ENCODE results near the gene FCER2. TPM values are rescaled to one million over a fixed set of nuclear protein-coding genes. Genes with fewer than 3 reads are reported as not detected.

The FCER2 gene
- total and polyA plus RNA-seq, 4 donors = 0.14 TPM; not detected in 3

- peaks cover 0 to 2% (median 0%) of the 10 kb centered on the region in 4 donors for H3K4me1 ChIP-seq (ENCODE audit: control insufficient read depth in 4 of 4, insufficient read depth in 4 of 4, low read length in 3 of 4)
- H3K27me3 ChIP-seq (ENCODE audit: control insufficient read depth in 4 of 4, insufficient read depth in 4 of 4, low read length in 3 of 4) = peaks cover 0 to 9% (median 2%) of the 10 kb centered on the region in 4 donors
Observed at GRCh38 chr19:7732045-7732444, 30.1 kb upstream of the FCER2 start, which contains the start of gene CLEC4G. Gene CLEC4G (minus strand): TSS chr19:7732110. CDS start chr19:7732102, 8 bp downstream.

More at GRCh38 chr19:7732045-7732444, 30.1 kb upstream of the FCER2 start, which contains the start of gene CLEC4G:
- no peak within 1 kb of the TSS for H3K27ac ChIP-seq (ENCODE audit: low read depth in 1 of 2, low read length in 2 of 2)
- WGBS = 52% methylated on average over 9 of the region's 9 CpGs
- no peak for DNase-seq (ENCODE audit: low spot score)
- TF ChIP-seq ATF3 (IDR thresholded peaks at IDR 0.05) (no peak), GABPA (IDR thresholded peaks at IDR 0.05 in 1 of 2, conservative IDR thresholded peaks at IDR 0.05 in 1 of 2) (no peak), SP1 (IDR thresholded peaks at IDR 0.05) (no peak), JUND (IDR thresholded peaks at IDR 0.05) (no peak), CTCF (IDR thresholded peaks at IDR 0.05; ENCODE audit: low read depth, low read length, missing input control) (no peak), HNF4G (IDR thresholded peaks at IDR 0.05) (no peak), RAD21 (IDR thresholded peaks at IDR 0.05) (no peak), REST (IDR thresholded peaks at IDR 0.05) (no peak), YY1 (IDR thresholded peaks at IDR 0.05) (no peak), HNF4A (conservative IDR thresholded peaks at IDR 0.05) (no peak), NR2F2 (IDR thresholded peaks at IDR 0.05) (no peak), FOXA1 (IDR thresholded peaks at IDR 0.05) (no peak), RXRA (IDR thresholded peaks at IDR 0.05) (no peak), MAX (IDR thresholded peaks at IDR 0.05) (no peak)
- no peaks in the 10 kb centered on the region for H3K36me3 ChIP-seq (ENCODE audit: control insufficient read depth in 4 of 4, insufficient read depth in 3 of 4, low read depth in 1 of 4, low read length in 3 of 4)
- peak within 1 kb of the TSS in 2 of 3 donors; percentile 7 to 29 for H3K4me3 ChIP-seq (ENCODE audit: low read depth in 1 of 3, low read length in 3 of 3)
- H3K9me3 ChIP-seq (ENCODE audit: control insufficient read depth in 4 of 4, low read length in 3 of 4) = no peaks in the 10 kb centered on the region
- no peak within 1 kb of the TSS for H3K9ac ChIP-seq (ENCODE audit: low read depth in 1 of 2, low read length in 2 of 2)

Measured in liver (tissue), 9 donors.